A549 (cell line): ENCODE results near the gene MYH6. TPM values are rescaled to one million over a fixed set of nuclear protein-coding genes. Genes with fewer than 3 reads are reported as not detected.
"Not testable (repeated sequence)": the region's sequence is repeated elsewhere in the genome, so short reads cannot be mapped to it uniquely, and the experiment has no call there.

Experiments
- ATAC-seq, 2 experiments: fragments of 200-7000 bp in 1 of 2; fragments of >200 bp in 1 of 2; cut with Nextera tagmentation in 1 of 2; cut with Tn5 transposase in 1 of 2; 3 replicates each; pipeline versions ENCODE4 v1.8.0 to v1.9.1; 2018 to 2020; ENCODE audit warnings: mild to moderate bottlenecking in 1 of 2, moderate library complexity in 1 of 2
- CTCF ChIA-PET: fragments of 300-600 bp; sonication (Branson Sonifier 250); formaldehyde crosslinking; extraction: SDS; loops from one replicate; lab custom pipeline; 2021; ENCODE audit warnings: antibody characterized with exemption, inconsistent platforms; lab: Yijun Ruan, JAX
- POLR2A ChIA-PET: fragments of 350-600 bp; formaldehyde crosslinking; extraction: SDS; loops from one replicate; lab custom pipeline; 2021; ENCODE audit warnings: antibody characterized with exemption, inconsistent platforms; lab: Yijun Ruan, JAX
- DNase-seq, 2 experiments: peaks; one replicate each; pipeline versions ENCODE4 v3.0.0 to v3.0.0-alpha.2; 2011 to 2016; ENCODE audit warnings: low read depth in 1 of 2, low spot score in 1 of 2
- FAIRE-seq: peaks from 2 replicates; lab custom pipeline; 2011; peaks lifted over from hg19 to GRCh38; lab: Jason Lieb, UNC
- H3K27ac ChIP-seq, 2 experiments: fragments of >200 bp; sonication (Bioruptor Twin); formaldehyde crosslinking; 3 replicates each; pipeline ENCODE4 v1.5.1; 2016 to 2017
- H3K4me1 ChIP-seq: fragments of >200 bp; sonication (Bioruptor Twin); formaldehyde crosslinking; 3 replicates; pipeline ENCODE4 v1.6.1; 2016
- H3K4me2 ChIP-seq: fragments of >200 bp; sonication (Bioruptor Twin); formaldehyde crosslinking; 3 replicates; pipeline ENCODE4 v1.6.1; 2016
- H3K4me3 ChIP-seq: fragments of >200 bp; sonication (Bioruptor Twin); formaldehyde crosslinking; 3 replicates; pipeline ENCODE4 v1.5.1; 2016
- H3K9me3 ChIP-seq: fragments of >200 bp; sonication (Bioruptor Twin); formaldehyde crosslinking; 3 replicates; pipeline ENCODE4 v1.6.1; 2016
- BHLHE40 ChIP-seq: IDR thresholded peaks from 2 replicates; pipeline ENCODE4 v1.6.1; 2012; ENCODE audit warnings: low read depth, low read length, inconsistent platforms
- CHD2 ChIP-seq: fragments of 150-350 bp; IDR thresholded peaks from 2 replicates; pipeline ENCODE4 v1.6.1; 2014; ENCODE audit warnings: low read length; ENCODE audit not compliant: partially characterized antibody
- EHF ChIP-seq: fragments of 250-450 bp; sonication (Bioruptor Pico); IDR thresholded peaks from 2 replicates; pipeline ENCODE4 v1.5.0; 2020; ENCODE audit warnings: mild to moderate bottlenecking
- ESRRA ChIP-seq: fragments of 150-350 bp; IDR thresholded peaks from 2 replicates; pipeline ENCODE4 v1.6.1; 2014; ENCODE audit warnings: mild to moderate bottlenecking, low read length, borderline replicate concordance
- HDAC2 ChIP-seq: fragments of 200-600 bp; sonication (generic); IDR thresholded peaks from 2 replicates; pipeline ENCODE4 v1.6.1; 2016
- HOXB5 ChIP-seq: fragments of 250-450 bp; sonication (Bioruptor Pico); IDR thresholded peaks from 2 replicates; pipeline ENCODE4 v1.5.0; 2020; ENCODE audit warnings: mild to moderate bottlenecking, moderate library complexity
- JUN ChIP-seq, 2 experiments: fragments of >200 bp; sonication (Bioruptor Twin); formaldehyde crosslinking; IDR thresholded peaks; 2 replicates in 1 of 2; 3 replicates in 1 of 2; pipeline ENCODE4 v1.6.1; 2016 to 2017
- POLR2A ChIP-seq: IDR thresholded peaks from 2 replicates; pipeline ENCODE4 v1.6.1; 2012; ENCODE audit warnings: mild to moderate bottlenecking, low read length
- RAD21 ChIP-seq, 2 experiments: fragments of >200 bp in 1 of 2; sonication (Bioruptor Twin) in 1 of 2; formaldehyde crosslinking in 1 of 2; IDR thresholded peaks in 1 of 2; conservative IDR thresholded peaks in 1 of 2; 2 replicates in 1 of 2; 3 replicates in 1 of 2; pipeline ENCODE4 v1.6.1; 2012 to 2018; ENCODE audit warnings: inconsistent platforms in 1 of 2
- ZC3H11A ChIP-seq: fragments of 450-650 bp; IDR thresholded peaks from 2 replicates; pipeline ENCODE4 v1.6.1; 2014; ENCODE audit warnings: antibody characterized with exemption, mild to moderate bottlenecking
- ZNF302 ChIP-seq: fragments of 250-450 bp; sonication (Bioruptor Pico); IDR thresholded peaks from 2 replicates; pipeline ENCODE4 v1.9.0; 2021; ENCODE audit warnings: inconsistent platforms, mild to moderate bottlenecking, moderate library complexity
- WGBS: methylation state at CpG from one replicate; pipeline ENCODE4 v1.1.6; 2017; ENCODE audit errors: missing lambda C conversion rate; 5-methylcytosine and 5-hydroxymethylcytosine counted together
- polyA plus RNA-seq, 4 experiments: library from polyadenylated mRNA; depleted of rRNA in 3 of 4; stranded (reverse); fragments of >200 nt; fragmentation: RNase III in 1 of 4; extraction: RNeasy Plus Mini Kit Qiagen cat#74134 plus additional on column Dnase treatment in 1 of 4; gene quantifications; 2 replicates in 3 of 4; 3 replicates in 1 of 4; pipeline ENCODE4 v1.2.3, GENCODE V29; 2011 to 2017
- TF ChIP-seq, protein P1 (sequence below): IDR thresholded peaks from 2 replicates; pipeline ENCODE4 v1.6.1; 2012
- TF ChIP-seq, protein P2 (sequence below): fragments of 200-600 bp; sonication (generic); IDR thresholded peaks from 2 replicates; pipeline ENCODE4 v1.6.1; 2016; ENCODE audit warnings: antibody characterized with exemption, mild to moderate bottlenecking, moderate library complexity
- TF ChIP-seq, protein P3 (sequence below): fragments of >200 bp; sonication (Bioruptor Twin); formaldehyde crosslinking; IDR thresholded peaks from 3 replicates; pipeline ENCODE4 v1.5.1; 2016
- TF ChIP-seq, protein P4 (sequence below): IDR thresholded peaks from 2 replicates; pipeline ENCODE4 v1.6.1; 2012; ENCODE audit warnings: low read depth, borderline replicate concordance
- TF ChIP-seq, protein P5 (sequence below): IDR thresholded peaks from 2 replicates; pipeline ENCODE4 v1.6.1; 2012
- TF ChIP-seq, protein P6 (sequence below): fragments of 250-450 bp; sonication (Bioruptor Pico); IDR thresholded peaks from 2 replicates; pipeline ENCODE4 v1.5.0; 2021; ENCODE audit warnings: mild to moderate bottlenecking, moderate library complexity, borderline replicate concordance
- TF ChIP-seq, protein P7 (sequence below): fragments of 450-650 bp; IDR thresholded peaks from 2 replicates; pipeline ENCODE4 v1.6.1; 2014; ENCODE audit warnings: antibody characterized with exemption
- TF ChIP-seq, protein P8 (sequence below): fragments of >200 bp; sonication (Bioruptor Twin); formaldehyde crosslinking; IDR thresholded peaks from 3 replicates; pipeline ENCODE4 v1.6.1; 2016

Gene MYH6
- polyA plus RNA-seq, 2 of the 4 experiments (the other 2 are of a cell fraction) = not detected

DNA sequence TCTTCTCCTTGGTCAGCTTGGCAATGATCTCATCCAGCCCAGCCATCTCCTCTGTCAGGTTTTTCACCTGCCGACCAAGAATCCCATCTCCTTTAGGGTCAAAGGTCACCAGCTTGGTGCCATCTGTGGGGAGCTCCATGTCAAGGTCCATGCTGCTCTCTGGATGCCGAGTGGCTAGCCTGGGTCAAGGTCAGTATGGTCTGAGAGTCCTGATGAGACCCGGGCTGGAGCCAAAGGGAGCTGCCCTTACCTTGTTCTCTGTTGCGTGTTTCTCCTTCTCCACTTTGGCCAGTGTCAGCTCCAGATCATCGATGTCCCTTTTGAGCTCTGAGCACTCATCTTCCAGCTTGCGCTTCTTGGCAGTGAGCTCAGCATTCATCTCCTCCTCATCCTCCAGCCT lies 15.6 kb upstream of the MYH6 start:
- CTCF ChIA-PET = interaction anchor here (0.9 to 1.1 kb wide), 2 partner anchors 33 to 54 kb away, joined by 3 read pairs; no protein-coding TSS in a partner anchor
- POLR2A ChIA-PET = no interaction called here
- no peak for DNase-seq
- Histone ChIP-seq H3K27ac (no peak overlapping the region), H3K4me2 (no peak overlapping the region), H3K9me3 (no peaks in the 10 kb centered on the region), H3K4me3 (no peak overlapping the region), H3K4me1 (no peaks in the 10 kb centered on the region)
- 52% methylated on average over 6 of the region's 6 CpGs for WGBS
- no peak for FAIRE-seq
- no peak for TF ChIP-seq EHF
- no peak for ATAC-seq

DNA sequence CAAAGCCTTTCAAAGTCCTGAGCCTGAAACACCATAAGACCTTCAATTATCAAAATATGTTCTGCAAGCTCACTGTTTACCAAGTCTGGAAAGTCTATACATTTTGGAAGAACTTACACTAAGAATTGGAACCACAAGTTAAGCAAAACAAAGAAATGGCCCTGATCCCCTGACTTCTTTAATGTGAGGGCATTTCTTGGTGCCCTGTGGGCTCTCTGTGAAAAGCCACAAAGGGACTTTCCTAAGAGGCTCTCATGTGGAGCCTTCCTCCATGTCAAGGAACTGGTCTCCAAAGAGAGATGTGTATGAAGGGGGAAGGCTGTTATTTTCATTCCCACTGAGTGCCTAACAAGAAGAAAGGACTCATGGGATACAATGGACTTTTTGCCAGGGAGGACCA lies 13.5 kb upstream of the MYH6 start:
- H3K9me3 ChIP-seq = no peaks in the 10 kb centered on the region
- no peak overlapping the region for H3K4me2 ChIP-seq
- H3K4me3 ChIP-seq = no peak overlapping the region
- TF ChIP-seq, protein P1, sequence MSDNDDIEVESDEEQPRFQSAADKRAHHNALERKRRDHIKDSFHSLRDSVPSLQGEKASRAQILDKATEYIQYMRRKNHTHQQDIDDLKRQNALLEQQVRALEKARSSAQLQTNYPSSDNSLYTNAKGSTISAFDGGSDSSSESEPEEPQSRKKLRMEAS = no peak
- TF ChIP-seq HDAC2 = no peak
- TF ChIP-seq, protein P2, sequence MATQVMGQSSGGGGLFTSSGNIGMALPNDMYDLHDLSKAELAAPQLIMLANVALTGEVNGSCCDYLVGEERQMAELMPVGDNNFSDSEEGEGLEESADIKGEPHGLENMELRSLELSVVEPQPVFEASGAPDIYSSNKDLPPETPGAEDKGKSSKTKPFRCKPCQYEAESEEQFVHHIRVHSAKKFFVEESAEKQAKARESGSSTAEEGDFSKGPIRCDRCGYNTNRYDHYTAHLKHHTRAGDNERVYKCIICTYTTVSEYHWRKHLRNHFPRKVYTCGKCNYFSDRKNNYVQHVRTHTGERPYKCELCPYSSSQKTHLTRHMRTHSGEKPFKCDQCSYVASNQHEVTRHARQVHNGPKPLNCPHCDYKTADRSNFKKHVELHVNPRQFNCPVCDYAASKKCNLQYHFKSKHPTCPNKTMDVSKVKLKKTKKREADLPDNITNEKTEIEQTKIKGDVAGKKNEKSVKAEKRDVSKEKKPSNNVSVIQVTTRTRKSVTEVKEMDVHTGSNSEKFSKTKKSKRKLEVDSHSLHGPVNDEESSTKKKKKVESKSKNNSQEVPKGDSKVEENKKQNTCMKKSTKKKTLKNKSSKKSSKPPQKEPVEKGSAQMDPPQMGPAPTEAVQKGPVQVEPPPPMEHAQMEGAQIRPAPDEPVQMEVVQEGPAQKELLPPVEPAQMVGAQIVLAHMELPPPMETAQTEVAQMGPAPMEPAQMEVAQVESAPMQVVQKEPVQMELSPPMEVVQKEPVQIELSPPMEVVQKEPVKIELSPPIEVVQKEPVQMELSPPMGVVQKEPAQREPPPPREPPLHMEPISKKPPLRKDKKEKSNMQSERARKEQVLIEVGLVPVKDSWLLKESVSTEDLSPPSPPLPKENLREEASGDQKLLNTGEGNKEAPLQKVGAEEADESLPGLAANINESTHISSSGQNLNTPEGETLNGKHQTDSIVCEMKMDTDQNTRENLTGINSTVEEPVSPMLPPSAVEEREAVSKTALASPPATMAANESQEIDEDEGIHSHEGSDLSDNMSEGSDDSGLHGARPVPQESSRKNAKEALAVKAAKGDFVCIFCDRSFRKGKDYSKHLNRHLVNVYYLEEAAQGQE = no peak
- no peak for TF ChIP-seq BHLHE40
- TF ChIP-seq ZNF302 (CRISPR knock-in tag) = no peak
- TF ChIP-seq, protein P3, sequence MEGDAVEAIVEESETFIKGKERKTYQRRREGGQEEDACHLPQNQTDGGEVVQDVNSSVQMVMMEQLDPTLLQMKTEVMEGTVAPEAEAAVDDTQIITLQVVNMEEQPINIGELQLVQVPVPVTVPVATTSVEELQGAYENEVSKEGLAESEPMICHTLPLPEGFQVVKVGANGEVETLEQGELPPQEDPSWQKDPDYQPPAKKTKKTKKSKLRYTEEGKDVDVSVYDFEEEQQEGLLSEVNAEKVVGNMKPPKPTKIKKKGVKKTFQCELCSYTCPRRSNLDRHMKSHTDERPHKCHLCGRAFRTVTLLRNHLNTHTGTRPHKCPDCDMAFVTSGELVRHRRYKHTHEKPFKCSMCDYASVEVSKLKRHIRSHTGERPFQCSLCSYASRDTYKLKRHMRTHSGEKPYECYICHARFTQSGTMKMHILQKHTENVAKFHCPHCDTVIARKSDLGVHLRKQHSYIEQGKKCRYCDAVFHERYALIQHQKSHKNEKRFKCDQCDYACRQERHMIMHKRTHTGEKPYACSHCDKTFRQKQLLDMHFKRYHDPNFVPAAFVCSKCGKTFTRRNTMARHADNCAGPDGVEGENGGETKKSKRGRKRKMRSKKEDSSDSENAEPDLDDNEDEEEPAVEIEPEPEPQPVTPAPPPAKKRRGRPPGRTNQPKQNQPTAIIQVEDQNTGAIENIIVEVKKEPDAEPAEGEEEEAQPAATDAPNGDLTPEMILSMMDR = no peak
- no peak for TF ChIP-seq POLR2A
- FAIRE-seq (no peak), ATAC-seq (no peak), DNase-seq (no peak)
- POLR2A ChIA-PET = no interaction called here
- CTCF ChIA-PET = interaction anchor here (1.0 to 2.4 kb wide), 4 partner anchors 8 to 106 kb away, joined by 3 to 10 read pairs (median 4); no protein-coding TSS in a partner anchor
- no peak overlapping the region for H3K27ac ChIP-seq
- no peaks in the 10 kb centered on the region for H3K4me1 ChIP-seq

DNA sequence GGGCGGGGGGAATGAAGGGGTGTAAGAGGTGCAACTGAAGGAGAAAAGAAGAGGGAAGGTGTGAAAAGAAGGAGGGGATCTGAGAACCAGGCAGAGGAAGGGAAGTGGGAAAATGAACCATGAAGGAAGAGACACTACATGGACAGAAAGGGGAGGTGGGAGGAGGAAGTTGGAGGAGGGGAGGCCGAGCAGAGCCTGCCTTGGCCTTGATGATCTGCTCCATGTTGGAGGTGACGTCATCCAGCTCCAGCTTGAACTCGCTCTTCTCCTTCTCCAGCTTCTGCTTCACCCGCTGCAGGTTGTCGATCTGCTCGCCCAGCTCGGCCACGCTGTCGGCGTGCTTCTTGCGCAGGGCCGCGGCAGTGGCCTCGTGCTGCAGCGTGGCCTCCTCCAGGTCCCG lies 11.6 kb upstream of the MYH6 start:
- H3K9me3 ChIP-seq, H3K4me2 ChIP-seq, H3K4me1 ChIP-seq, FAIRE-seq, ATAC-seq, H3K4me3 ChIP-seq, H3K27ac ChIP-seq, DNase-seq, POLR2A ChIA-PET: not testable (repeated sequence)
- WGBS = 21% methylated on average over 4 of the region's 17 CpGs
- CTCF ChIA-PET = interaction anchor here (2.4 kb wide), 1 partner anchor 40 kb away, joined by 10 read pairs; no protein-coding TSS in a partner anchor

DNA sequence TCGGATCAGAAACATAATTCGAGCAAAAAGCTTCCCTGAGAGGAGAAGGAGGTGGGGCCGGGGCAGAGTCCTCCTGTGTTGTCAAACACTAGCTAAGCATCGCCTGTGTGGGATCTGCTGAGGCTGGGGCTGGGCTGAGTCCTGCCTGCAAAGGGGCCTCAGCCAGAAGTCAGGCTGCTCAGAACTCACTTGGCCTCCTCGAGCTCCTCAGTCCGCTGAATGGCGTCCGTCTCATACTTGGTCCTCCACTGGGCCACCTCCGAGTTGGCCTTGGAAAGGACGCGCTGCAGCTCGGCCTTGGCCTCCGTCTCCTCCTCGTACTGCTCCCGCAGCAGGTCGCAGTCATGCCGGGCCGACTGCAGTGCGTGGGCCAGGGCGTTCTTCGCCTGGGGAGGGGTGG lies 9.9 kb upstream of the MYH6 start:
- Histone ChIP-seq H3K9me3 (no peaks in the 10 kb centered on the region), H3K4me3 (no peak overlapping the region), H3K27ac (no peak overlapping the region), H3K4me2 (no peak overlapping the region), H3K4me1 (no peaks in the 10 kb centered on the region)
- POLR2A ChIA-PET = no interaction called here
- no peak for DNase-seq
- no peak for ATAC-seq
- FAIRE-seq = no peak
- CTCF ChIA-PET = interaction anchor here (0.6 to 1.2 kb wide), 2 partner anchors 12 to 141 kb away, joined by 3 to 4 read pairs; no protein-coding TSS in a partner anchor
- WGBS = 67% methylated on average over 18 of the region's 21 CpGs
- TF ChIP-seq JUN (IDR thresholded peaks at IDR 0.05) (no peak), RAD21 (conservative IDR thresholded peaks at IDR 0.05 in 1 of 2, IDR thresholded peaks at IDR 0.05 in 1 of 2) (no peak), ZC3H11A (no peak), HOXB5 (CRISPR knock-in tag) (no peak), CHD2 (no peak), ESRRA (no peak)
- TF ChIP-seq, protein P4, sequence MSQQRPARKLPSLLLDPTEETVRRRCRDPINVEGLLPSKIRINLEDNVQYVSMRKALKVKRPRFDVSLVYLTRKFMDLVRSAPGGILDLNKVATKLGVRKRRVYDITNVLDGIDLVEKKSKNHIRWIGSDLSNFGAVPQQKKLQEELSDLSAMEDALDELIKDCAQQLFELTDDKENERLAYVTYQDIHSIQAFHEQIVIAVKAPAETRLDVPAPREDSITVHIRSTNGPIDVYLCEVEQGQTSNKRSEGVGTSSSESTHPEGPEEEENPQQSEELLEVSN = no peak
- TF ChIP-seq, protein P5, sequence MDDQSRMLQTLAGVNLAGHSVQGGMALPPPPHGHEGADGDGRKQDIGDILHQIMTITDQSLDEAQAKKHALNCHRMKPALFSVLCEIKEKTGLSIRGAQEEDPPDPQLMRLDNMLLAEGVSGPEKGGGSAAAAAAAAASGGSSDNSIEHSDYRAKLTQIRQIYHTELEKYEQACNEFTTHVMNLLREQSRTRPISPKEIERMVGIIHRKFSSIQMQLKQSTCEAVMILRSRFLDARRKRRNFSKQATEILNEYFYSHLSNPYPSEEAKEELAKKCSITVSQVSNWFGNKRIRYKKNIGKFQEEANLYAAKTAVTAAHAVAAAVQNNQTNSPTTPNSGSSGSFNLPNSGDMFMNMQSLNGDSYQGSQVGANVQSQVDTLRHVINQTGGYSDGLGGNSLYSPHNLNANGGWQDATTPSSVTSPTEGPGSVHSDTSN = no peak
- TF ChIP-seq, protein P6, sequence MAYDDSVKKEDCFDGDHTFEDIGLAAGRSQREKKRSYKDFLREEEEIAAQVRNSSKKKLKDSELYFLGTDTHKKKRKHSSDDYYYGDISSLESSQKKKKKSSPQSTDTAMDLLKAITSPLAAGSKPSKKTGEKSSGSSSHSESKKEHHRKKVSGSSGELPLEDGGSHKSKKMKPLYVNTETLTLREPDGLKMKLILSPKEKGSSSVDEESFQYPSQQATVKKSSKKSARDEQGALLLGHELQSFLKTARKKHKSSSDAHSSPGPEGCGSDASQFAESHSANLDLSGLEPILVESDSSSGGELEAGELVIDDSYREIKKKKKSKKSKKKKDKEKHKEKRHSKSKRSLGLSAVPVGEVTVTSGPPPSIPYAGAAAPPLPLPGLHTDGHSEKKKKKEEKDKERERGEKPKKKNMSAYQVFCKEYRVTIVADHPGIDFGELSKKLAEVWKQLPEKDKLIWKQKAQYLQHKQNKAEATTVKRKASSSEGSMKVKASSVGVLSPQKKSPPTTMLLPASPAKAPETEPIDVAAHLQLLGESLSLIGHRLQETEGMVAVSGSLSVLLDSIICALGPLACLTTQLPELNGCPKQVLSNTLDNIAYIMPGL (CRISPR knock-in tag) = no peak
- TF ChIP-seq, protein P7, sequence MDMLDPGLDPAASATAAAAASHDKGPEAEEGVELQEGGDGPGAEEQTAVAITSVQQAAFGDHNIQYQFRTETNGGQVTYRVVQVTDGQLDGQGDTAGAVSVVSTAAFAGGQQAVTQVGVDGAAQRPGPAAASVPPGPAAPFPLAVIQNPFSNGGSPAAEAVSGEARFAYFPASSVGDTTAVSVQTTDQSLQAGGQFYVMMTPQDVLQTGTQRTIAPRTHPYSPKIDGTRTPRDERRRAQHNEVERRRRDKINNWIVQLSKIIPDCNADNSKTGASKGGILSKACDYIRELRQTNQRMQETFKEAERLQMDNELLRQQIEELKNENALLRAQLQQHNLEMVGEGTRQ = no peak
- TF ChIP-seq, protein P8, sequence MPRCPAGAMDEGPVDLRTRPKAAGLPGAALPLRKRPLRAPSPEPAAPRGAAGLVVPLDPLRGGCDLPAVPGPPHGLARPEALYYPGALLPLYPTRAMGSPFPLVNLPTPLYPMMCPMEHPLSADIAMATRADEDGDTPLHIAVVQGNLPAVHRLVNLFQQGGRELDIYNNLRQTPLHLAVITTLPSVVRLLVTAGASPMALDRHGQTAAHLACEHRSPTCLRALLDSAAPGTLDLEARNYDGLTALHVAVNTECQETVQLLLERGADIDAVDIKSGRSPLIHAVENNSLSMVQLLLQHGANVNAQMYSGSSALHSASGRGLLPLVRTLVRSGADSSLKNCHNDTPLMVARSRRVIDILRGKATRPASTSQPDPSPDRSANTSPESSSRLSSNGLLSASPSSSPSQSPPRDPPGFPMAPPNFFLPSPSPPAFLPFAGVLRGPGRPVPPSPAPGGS = no peak
